Upper lobe of left lung (tissue), 4 donors: ENCODE results near the gene KRTAP10-8.

Source experiments
- CTCF ChIP-seq, 6 experiments: fragments of 450-650 bp in 4 of 6; fragments of 200-600 bp in 2 of 6; sonication (generic) in 2 of 6; IDR thresholded peaks; one replicate each; pipeline ENCODE4 v1.5.1; 2016 to 2019; ENCODE audit warnings: antibody characterized with exemption in 6 of 6
- POLR2A ChIP-seq, 4 donors: fragments of 450-650 bp; IDR thresholded peaks; one replicate each; pipeline ENCODE4 v1.5.1; 2016 to 2017; ENCODE audit warnings: antibody characterized with exemption in 4 of 4, mild to moderate bottlenecking in 2 of 4

GRCh38 chr21:44585892-44586291 lies 26.0 kb upstream of the KRTAP10-8 start:
- TF ChIP-seq CTCF (IDR thresholded peaks at IDR 0.05) (no peak), POLR2A (IDR thresholded peaks at IDR 0.05) (no peak)
